NCI-H1930 (cell line): ENCODE measurements around the gene SMIM43.
"Not testable (repeated sequence)": the region's sequence is repeated elsewhere in the genome, so short reads cannot be mapped to it uniquely, and the experiment has no call there.

Experiments
- DNase-seq, 2 experiments: peaks; one replicate each; lab custom pipeline; 2025; lab: John Stamatoyannopoulos, UW

The SMIM43 gene

DNA sequence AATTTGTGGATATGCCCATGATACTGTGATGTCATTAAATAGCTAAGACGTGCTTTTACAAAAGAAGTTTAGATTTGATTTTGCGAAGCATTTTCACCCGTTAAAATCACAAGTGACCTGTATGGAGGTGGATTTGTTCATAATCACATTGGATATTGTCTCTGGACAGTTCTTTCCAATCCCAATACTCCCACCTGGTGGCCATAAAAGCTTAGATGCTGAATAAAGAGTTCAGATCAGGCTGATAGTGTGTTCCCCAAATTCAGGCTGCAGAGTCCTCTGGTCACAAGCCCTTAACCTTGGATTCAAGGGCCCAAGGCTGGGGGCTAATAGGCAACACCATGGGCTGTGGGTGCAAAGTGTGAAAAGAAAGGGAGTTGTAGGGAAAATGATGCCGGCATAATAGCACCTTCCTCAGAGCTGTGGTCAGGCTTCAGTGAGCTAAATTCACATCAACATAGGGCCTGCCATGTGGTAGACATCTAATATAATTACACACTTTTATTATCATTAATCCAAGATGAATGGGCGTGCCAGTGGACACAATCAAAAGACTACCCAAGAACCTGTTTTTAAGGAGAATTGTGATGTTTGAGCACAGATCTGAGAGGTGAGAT lies 28.1 kb downstream of the SMIM43 start:
- DNase-seq: peak; percentile 19 to 44

DNA sequence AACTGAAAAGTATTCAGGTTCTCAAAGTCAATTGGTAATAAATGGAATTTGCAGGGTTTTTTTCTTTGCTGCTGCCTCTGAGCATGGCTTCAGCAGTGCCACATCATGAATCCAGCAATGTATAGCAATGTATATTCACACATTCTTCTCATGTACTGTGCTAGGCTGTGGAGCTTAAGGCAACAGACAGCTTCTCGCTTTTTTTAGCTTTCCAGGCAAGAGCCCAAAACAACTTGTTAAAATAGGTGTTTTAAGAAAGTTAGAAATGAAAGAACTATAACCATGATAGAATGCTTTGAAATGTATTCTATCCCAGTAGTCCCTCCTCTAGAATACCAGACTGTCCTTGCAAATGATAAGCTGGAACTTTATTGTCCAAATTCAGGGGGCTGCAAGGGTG lies 30.4 kb downstream of the SMIM43 start:
- no peak for DNase-seq

DNA sequence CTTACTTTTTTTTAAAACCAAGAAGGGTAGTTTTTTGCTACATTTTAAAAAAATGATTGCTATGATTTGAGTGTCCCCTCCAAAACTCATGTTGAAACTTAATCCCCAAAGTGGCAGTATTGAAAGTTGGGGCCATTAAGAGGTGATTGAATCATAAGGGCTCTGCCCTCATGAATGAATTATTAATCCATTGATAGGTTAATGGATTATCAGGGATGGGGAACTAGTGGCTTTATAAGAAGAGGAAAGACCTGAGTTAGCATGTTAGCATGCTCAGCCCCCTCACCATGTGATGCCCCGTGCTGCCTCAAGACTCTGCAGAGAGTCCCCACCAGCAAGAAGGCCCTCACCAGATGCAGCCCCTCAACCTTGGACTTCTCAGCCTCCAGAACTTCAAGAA lies 31.0 kb downstream of the SMIM43 start:
- DNase-seq: no peak

DNA sequence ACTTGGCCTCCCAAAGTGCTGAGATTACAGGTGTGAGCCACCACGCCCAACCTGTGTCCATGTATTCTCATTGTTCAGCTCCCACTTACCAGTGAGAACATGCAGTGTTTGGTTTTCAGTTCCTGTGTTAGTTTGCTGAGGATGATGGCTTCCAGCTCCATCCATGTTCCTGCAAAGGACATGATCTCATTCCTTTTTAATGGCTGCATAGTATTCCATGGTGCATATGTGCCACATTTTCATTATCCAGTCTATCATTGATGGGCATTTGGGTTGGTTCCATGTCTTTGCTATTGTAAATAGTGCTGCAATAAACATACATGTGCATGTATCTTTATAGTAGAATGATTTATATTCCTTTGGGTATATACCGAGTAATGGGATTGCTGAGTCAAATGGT lies 35.2 kb downstream of the SMIM43 start:
- DNase-seq: not testable (repeated sequence)

DNA sequence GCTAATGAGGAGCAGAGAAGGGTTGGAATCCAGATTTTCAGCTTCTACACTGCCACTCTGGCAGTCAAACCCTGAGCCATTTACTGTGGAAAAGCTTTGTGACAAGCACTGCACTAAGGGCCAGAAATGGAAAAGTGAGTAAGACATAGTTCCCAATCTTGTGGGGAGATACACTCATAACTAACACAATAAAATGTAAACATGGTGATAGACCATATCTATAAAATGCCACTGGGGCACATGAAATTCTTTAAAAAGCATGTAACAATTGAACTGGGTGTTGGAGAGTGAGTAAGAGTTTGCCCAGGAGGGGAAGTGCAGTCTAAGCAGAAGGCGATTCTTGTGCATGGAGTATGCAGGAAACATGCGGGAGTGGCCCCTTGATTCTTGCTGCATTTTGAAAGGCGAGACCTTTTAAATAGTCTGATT lies 36.2 kb downstream of the SMIM43 start:
- DNase-seq: no peak

DNA sequence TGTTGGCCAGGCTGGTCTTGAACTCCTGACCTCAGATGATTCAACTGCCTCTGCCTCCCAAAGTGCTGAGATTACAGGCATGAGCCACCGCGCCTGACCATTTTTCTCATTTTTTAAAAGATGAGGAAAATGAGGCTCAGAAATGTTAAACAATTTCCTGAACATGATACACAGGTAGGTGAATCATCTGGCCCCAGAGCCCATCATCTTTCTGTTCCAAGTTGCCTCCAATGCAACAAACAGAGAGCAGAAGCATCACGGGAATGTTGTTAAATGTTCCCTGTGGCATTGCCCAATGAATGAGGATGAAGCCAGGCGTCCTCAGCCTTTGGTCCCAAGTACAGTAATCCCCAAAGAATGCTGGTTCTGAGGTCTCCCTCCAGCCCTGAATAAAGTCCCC lies 36.9 kb downstream of the SMIM43 start:
- no peak for DNase-seq

DNA sequence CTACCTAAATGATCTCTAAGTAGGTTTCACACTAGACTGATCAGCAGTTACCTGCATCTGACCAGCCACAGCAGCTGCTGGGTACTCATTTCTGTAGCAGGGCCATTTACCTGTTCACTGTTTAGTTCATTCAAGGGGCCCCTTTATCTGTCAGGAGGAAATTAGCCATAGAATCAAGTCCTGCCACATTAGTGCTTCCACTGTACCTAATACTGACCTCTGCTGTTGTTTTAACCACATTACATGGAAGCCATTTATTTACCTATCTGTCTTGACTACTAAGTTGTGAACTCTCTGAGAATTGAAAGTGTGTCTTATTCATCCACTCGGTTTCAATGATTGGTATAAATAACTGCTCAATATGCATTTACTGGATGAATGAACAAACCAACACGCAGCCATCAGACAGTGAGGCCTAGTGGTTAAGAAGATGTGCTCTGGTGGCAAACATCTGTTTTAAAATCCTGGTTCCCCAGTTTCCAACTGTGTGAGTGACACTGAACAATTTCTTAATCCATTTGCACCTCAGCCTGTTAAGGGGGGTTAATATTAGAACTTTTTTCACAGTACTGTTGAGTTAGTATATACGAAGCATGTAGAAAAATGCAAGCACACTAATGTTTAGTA lies 38.2 kb downstream of the SMIM43 start:
- DNase-seq: no peak

DNA sequence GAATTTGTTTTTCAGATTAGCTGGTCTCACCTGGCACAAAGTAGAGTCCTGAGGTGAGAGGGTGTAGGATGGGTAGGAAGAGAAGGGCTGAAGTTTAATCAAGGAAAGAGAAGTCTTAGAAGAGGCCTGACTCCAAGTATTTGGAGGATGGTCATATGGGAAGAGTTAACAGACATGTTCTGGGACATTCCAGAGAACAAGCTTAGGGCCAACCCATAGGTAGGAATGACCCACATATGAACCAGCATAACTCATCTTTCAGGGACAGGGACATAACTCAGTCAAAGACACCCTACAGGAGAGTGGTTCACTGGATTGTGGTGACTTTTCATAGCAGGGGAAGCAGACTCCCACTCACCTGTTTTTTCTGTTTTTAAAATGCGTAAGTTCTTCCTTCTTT lies 40.3 kb downstream of the SMIM43 start:
- DNase-seq: no peak

DNA sequence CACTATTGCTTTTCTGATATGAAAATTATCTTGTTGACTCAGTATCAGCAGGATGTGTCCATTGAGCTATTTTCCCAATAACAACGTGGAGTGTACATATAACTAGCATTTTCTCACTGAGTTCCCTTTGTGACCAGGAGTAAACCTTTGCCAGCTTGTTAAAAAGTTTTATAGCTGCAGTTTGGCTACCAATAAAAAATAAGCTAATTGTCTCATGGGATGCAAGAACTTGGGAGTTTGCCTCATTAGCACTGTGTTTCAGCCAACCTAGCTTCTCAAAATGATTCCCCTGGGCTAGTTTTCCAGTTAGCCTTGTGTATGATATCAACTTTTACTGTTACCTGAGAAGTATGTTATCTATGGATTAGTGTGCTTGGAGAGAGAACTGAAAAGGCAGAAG lies 43.3 kb downstream of the SMIM43 start:
- no peak for DNase-seq

DNA sequence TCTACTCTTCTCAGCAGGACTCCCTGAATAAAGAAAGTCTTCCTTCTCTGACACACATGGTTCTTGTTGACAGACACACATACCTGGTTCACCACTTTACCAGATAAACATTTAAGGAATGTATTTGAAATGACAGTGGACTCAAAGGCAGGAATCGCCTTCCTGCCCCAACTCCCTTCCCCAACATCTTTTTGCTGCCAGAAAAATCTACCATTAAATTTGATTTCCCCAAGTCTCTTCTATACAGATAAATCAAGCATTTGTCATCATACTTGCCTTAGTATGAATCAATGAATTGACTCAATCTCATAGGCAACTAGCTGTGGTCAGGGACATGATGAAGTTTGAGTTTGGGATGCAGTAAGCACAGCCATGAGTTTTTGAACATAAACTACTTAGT lies 44.9 kb downstream of the SMIM43 start:
- no peak for DNase-seq

DNA sequence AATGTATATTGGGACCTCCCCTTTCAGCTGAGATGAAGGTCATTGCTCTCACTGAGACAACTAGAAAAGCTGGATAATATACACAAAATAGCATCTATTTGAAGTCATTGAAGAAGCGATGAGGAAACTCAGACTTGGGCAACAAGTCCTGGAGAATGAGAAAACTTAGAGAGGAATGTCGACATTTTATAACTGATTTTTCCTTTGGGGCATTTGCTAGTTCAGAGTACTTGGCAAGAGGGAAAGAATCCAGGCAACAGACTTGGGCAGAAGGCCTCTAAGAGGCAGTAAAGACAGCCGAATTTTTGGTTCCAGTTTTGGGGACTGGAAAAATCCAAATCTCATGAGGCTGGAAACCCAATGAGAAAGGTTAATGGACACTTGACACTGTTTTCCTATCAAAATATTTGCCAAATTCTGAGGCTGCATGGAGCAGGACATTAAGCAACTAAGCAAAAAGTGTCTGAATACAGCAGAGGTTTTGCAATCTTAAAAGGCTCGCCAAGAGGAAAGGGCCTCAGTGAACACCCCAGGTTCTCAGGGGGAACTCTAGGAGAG lies 47.2 kb downstream of the SMIM43 start:
- DNase-seq: no peak

DNA sequence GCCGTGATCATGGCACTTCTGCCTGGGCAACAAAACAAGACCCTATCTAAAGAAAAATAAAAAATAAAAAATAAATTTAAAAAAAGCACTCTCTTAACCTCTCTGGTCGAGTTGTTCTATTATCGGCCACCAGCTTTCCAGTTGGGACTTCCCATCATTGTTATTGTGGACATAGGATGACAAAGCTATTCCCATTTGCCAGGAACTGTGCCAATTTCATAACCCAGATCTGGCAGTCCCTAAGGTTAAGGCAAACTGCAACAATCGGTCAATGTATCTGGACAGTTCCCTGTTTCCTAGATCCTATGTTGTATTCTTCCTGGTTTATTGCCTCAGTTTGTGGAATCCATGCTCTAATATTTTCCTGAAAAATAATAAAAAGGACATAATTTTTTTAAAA lies 50.4 kb downstream of the SMIM43 start:
- no peak for DNase-seq

DNA sequence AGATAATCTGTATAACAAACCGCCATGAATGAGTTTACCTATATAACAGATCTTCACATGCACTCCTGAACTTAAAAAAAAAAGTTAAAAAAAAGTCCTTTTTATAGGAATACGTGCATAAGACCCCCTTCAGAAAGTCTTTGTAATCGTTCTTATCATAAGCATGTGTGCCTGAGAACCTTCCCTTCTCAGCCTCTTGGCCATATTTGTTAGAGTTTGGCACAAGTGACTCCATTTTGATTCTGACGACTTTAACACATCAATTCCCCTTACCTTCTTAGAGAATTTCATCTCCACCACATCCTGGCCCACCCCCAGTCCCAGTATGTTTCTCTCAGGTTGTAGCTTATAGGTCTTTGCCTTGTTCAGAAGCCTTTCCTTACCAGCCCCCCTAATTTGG lies 52.2 kb downstream of the SMIM43 start:
- no peak for DNase-seq

DNA sequence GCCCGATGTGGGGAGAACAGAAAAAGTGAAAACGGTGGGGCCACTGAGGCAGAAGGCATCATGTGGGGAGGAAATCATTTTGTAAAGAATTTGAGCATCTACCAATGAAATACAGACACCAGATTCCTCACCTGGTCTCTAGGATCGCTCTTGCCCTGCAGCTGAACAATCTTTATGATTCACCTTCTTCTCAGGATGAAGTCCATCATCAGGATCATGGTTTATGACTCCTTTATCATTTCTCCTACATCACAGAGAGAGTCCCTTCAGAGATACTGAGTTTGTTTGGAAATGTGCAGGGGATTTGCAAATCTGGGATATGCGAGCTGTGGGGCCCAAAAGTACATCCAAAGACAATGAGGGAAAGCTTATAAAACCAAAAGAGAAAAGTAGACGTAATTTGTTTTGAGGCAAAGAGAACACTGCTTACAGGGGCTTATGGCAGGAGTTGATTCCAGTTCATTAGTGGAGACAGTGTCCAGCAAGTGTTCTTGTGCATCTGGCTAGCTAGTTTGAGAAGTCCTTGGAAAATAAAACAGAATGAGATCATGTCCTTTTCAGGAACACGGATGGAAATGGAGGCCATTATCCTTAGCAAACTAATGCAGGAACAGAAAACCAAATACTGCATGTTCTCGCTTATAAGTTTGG lies 52.8 kb downstream of the SMIM43 start:
- DNase-seq: no peak

DNA sequence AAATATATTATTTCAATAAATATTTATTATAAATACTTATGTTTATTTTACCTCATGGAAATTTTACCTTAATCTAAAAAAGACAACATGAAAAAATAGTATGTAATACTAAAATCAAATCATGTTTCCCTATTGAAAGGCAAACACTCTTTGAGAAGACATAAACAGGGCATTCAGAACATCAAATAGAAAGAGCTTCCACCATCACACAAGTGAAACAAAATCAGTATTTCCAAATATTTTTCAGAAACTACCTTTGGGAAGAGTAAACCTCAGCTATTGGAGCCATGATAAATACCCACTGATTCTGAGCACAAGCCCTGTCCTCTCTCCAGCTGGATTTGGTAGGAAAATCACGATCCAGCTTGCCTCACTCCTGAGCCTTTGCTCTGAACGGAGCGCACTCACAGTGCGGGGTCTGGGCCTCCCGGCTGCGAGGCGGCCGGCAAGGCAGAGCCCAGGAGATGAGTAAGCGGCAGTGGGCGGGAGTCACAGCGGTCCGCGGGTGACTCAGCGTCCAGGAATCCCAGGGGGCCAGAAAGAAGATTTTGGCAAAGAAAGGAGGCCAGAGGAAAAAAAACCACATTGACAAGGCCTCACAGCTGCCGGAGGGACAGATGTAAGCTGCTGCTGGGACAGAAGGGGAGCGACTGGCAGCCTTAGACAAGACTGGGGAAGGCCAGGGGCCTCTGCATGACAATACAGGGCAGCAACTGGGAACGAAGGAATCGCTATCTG lies 53.5 kb downstream of the SMIM43 start:
- peak in 1 of 2 experiments; percentile 21 for DNase-seq

DNA sequence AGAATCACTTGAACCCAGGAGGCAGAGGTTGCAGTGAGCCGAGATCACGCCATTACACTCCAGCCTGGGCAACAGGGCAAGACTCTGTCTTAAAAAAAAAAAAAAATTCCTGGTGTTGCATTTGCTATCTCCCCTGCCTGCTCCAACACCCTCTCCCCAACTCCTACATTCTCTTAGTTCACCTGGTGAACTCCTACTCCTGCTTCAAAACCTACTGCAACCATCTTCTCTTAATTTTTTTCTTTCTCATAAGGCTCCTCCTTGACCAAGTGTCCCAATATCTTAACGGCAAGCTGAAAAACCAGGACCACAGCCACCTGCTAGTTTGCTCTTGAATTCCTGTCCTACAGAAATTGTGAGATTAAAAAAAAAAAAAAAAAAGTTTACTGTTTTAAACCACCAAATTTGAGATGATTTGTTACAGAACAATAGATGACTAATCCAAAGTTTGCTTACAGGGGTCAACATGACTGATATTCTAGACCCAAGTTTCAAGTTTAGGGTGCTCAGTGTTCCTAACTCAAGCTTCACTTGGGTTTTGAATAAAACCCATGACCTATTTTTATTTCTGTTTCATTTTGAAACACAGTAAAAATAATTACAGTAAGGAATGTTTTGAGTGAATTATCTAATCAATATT lies 55.1 kb downstream of the SMIM43 start:
- no peak for DNase-seq
